HCT116 (cell line): ENCODE data around the gene SND1. TPM values are rescaled to one million over a fixed set of nuclear protein-coding genes. Genes with fewer than 3 reads are reported as not detected.

Experiments used
- ATAC-seq: fragments of 200-7000 bp; cut with Tn5 transposase; 2 replicates; pipeline ENCODE4 v1.9.1; 2020; ENCODE audit warnings: mild to moderate bottlenecking, moderate library complexity
- BruUV-seq: library from RNA; stranded (reverse); fragments of 400-500 nt; replicated peaks from 2 replicates; lab custom pipeline; 2021; lab: Mats Ljungman, UMichigan
- CTCF ChIA-PET: fragments of 300-600 bp; sonication (Branson Sonifier 250); formaldehyde crosslinking; loops from one replicate; lab custom pipeline; 2021; ENCODE audit warnings: antibody characterized with exemption; lab: Charles Lee
- POLR2A ChIA-PET: fragments of 300-600, 350-600 bp; sonication (Branson Sonifier 250); formaldehyde crosslinking; loops from one replicate; lab custom pipeline; 2021; ENCODE audit warnings: antibody characterized with exemption; lab: Charles Lee
- RAD21 ChIA-PET, 2 experiments: fragments of 300-600 bp; sonication (Branson Sonifier 250); formaldehyde crosslinking; loops; one replicate each; lab custom pipeline; 2023; ENCODE audit warnings: low total read pairs in 2 of 2; ENCODE audit not compliant: uncharacterized antibody in 2 of 2, unreplicated experiment in 2 of 2, low non-redundant PET in 1 of 2; lab: Charles Lee
- DNase-seq: peaks from one replicate; pipeline ENCODE4 v3.0.0-alpha.2; 2010; ENCODE audit warnings: low read depth, low spot score
- H2AFZ ChIP-seq: fragments of 200-600 bp; shearing (Covaris generic), sonication (generic); 2 replicates; pipeline ENCODE4 v1.6.1; 2017; ENCODE audit warnings: low read depth, mixed run types, mixed read lengths, antibody characterized with exemption, low read length; ENCODE audit not compliant: poor library complexity, severe bottlenecking
- H3K27ac ChIP-seq: 2 replicates; pipeline ENCODE4 v1.5.1; 2012; ENCODE audit warnings: low read depth, low read length
- H3K27me3 ChIP-seq: fragments of 200-600 bp; sonication (generic); 2 replicates; pipeline ENCODE4 v1.6.1; 2016; ENCODE audit warnings: mixed run types, low read length, mixed read lengths; ENCODE audit not compliant: insufficient read depth
- H3K36me3 ChIP-seq, 2 experiments: fragments of 200-500 bp in 1 of 2; fragments of 200-600 bp in 1 of 2; sonication (Bioruptor generic) in 1 of 2; sonication (generic) in 1 of 2; 2 replicates each; pipeline versions ENCODE4 v1.5.1 to v1.6.1; 2014 to 2016; ENCODE audit warnings: low read length in 2 of 2, inconsistent platforms in 1 of 2, mixed read lengths in 1 of 2, mixed run types in 1 of 2; ENCODE audit not compliant: insufficient read depth in 2 of 2, control insufficient read depth in 1 of 2
- H3K4me1 ChIP-seq, 2 experiments: fragments of 200-600 bp in 1 of 2; sonication (generic) in 1 of 2; 2 replicates each; pipeline versions ENCODE4 v1.5.1 to v1.6.1; 2012 to 2017; ENCODE audit warnings: low read length in 2 of 2, inconsistent platforms in 1 of 2, mild to moderate bottlenecking in 1 of 2, mixed read lengths in 1 of 2, mixed run types in 1 of 2, moderate library complexity in 1 of 2; ENCODE audit not compliant: insufficient read depth in 2 of 2, control insufficient read depth in 1 of 2
- H3K4me2 ChIP-seq: fragments of 200-600 bp; sonication (generic); 2 replicates; pipeline ENCODE4 v1.6.1; 2017; ENCODE audit warnings: mixed run types, low read length, mixed read lengths
- H3K4me3 ChIP-seq, 2 experiments: fragments of 200-600 bp in 1 of 2; sonication (generic) in 1 of 2; replicated peaks in 1 of 2; 2 replicates each; pipeline ENCODE4 v1.5.1; 2011 to 2016; ENCODE audit warnings: low read length in 2 of 2, control low read depth in 1 of 2, low read depth in 1 of 2, mild to moderate bottlenecking in 1 of 2, mixed read lengths in 1 of 2, mixed run types in 1 of 2
- H3K79me2 ChIP-seq: fragments of 200-600 bp; sonication (generic); 2 replicates; pipeline ENCODE4 v1.6.1; 2017; ENCODE audit warnings: mild to moderate bottlenecking, mixed run types, low read length, moderate library complexity, mixed read lengths; ENCODE audit not compliant: insufficient read depth
- H3K9ac ChIP-seq: fragments of 200-600 bp; sonication (generic); 2 replicates; pipeline ENCODE4 v1.6.1; 2016; ENCODE audit warnings: low read length, mixed read lengths
- H3K9me2 ChIP-seq: fragments of 200-600 bp; sonication (generic), shearing (Covaris generic); 2 replicates; pipeline ENCODE4 v1.6.1; 2017; ENCODE audit warnings: mixed run types, mild to moderate bottlenecking, moderate library complexity; ENCODE audit not compliant: insufficient read depth
- H3K9me3 ChIP-seq, 2 experiments: fragments of 200-500 bp in 1 of 2; fragments of 200-600 bp in 1 of 2; sonication (Bioruptor generic) in 1 of 2; sonication (generic) in 1 of 2; 2 replicates each; pipeline ENCODE4 v1.6.1; 2014 to 2017; ENCODE audit warnings: low read length in 2 of 2, mixed read lengths in 2 of 2, inconsistent platforms in 1 of 2, low read depth in 1 of 2, mild to moderate bottlenecking in 1 of 2, mixed run types in 1 of 2, moderate library complexity in 1 of 2; ENCODE audit not compliant: control insufficient read depth in 1 of 2, insufficient read depth in 1 of 2
- H4K20me1 ChIP-seq: fragments of 200-600 bp; sonication (generic), shearing (Covaris generic); 2 replicates; pipeline ENCODE4 v1.6.1; 2017; ENCODE audit warnings: mixed run types, mild to moderate bottlenecking, moderate library complexity; ENCODE audit not compliant: insufficient read depth
- CBX3 ChIP-seq: IDR thresholded peaks from 2 replicates; pipeline ENCODE4 v1.6.1; 2012; ENCODE audit warnings: low read depth
- CEBPB ChIP-seq: IDR thresholded peaks from 2 replicates; pipeline ENCODE4 v1.6.1; 2012; ENCODE audit warnings: low read depth
- EGR1 ChIP-seq: IDR thresholded peaks from 2 replicates; pipeline ENCODE4 v1.6.1; 2012; ENCODE audit warnings: low read depth
- FOSL1 ChIP-seq: IDR thresholded peaks from 2 replicates; pipeline ENCODE4 v1.6.1; 2012; ENCODE audit warnings: low read depth
- JUND ChIP-seq: IDR thresholded peaks from 2 replicates; pipeline ENCODE4 v1.6.1; 2012
- POLR2A ChIP-seq: IDR thresholded peaks from 2 replicates; pipeline ENCODE4 v1.7.0; 2011; ENCODE audit warnings: borderline replicate concordance; ENCODE audit not compliant: insufficient read depth, insufficient read length; ENCODE audit errors: extremely low read depth
- POLR2AphosphoS5 ChIP-seq: IDR thresholded peaks from 2 replicates; pipeline ENCODE4 v1.6.1; 2011; ENCODE audit warnings: mild to moderate bottlenecking, low read depth, low read length, moderate library complexity
- RAD21 ChIP-seq: IDR thresholded peaks from 2 replicates; pipeline ENCODE4 v1.6.1; 2012; ENCODE audit warnings: low read depth, mild to moderate bottlenecking
- REST ChIP-seq: IDR thresholded peaks from 2 replicates; pipeline ENCODE4 v1.6.1; 2012; ENCODE audit warnings: low read depth
- SIN3A ChIP-seq: IDR thresholded peaks from 2 replicates; pipeline ENCODE4 v1.6.1; 2012; ENCODE audit warnings: low read depth
- SP1 ChIP-seq: IDR thresholded peaks from 2 replicates; pipeline ENCODE4 v1.6.1; 2012; ENCODE audit warnings: low read depth
- TCF7L2 ChIP-seq: IDR thresholded peaks from 2 replicates; pipeline ENCODE4 v1.7.0; 2011; ENCODE audit warnings: borderline replicate concordance, inconsistent platforms; ENCODE audit not compliant: insufficient read depth, insufficient read length; ENCODE audit errors: extremely low read depth
- YY1 ChIP-seq: IDR thresholded peaks from 2 replicates; pipeline ENCODE4 v1.6.1; 2011; ENCODE audit warnings: low read length, low read depth, moderate library complexity, mild to moderate bottlenecking; ENCODE audit not compliant: insufficient replicate concordance; ENCODE audit errors: extremely low read depth
- ZBTB33 ChIP-seq: IDR thresholded peaks from 2 replicates; pipeline ENCODE4 v1.6.1; 2011; ENCODE audit warnings: mild to moderate bottlenecking, low read length, moderate library complexity; ENCODE audit not compliant: insufficient replicate concordance; ENCODE audit errors: extremely low read depth
- ZFX ChIP-seq: fragments of 450-650 bp; IDR thresholded peaks from 2 replicates; pipeline ENCODE4 v1.6.1; 2017
- ZNF274 ChIP-seq: fragments of 200-500 bp; sonication (Bioruptor generic); IDR thresholded peaks from 2 replicates; pipeline ENCODE4 v1.6.1; 2014; ENCODE audit warnings: mild to moderate bottlenecking, low read depth, low read length, inconsistent platforms
- intact Hi-C: fragments of 100-400 bp; cut with micrococcal nuclease; formaldehyde crosslinking; loops from 2 replicates; pipeline ENCODE4 v1.10.0; 2022
- total RNA-seq: library from RNA; stranded (reverse); gene quantifications from one replicate; pipeline ENCODE4 v1.2.1, GENCODE V29; 2021; ENCODE audit not compliant: unreplicated experiment

Gene SND1
- total RNA-seq, 1 experiment from 2014 or later, result 169 TPM

- DNase-seq, result no peak
- ATAC-seq, result no peak
- Histone ChIP-seq H4K20me1 (peaks cover 47% of the 10 kb centered on the region; the same call in 1 of the 2 replicates), H3K27ac (no peak overlapping the region), H3K36me3 (peaks cover 22 to 26% of the 10 kb centered on the region in 2 experiments; a peak in 3 of 4 replicates), H3K9me3 (no peaks in the 10 kb centered on the region), H3K4me3 (no peak overlapping the region), H2AFZ (no peak overlapping the region), H3K79me2 (peaks cover 88% of the 10 kb centered on the region), H3K9ac (no peak overlapping the region), H3K4me1 (peaks cover 16 to 22% of the 10 kb centered on the region in 2 experiments), H3K4me2 (no peak overlapping the region), H3K27me3 (no peaks in the 10 kb centered on the region), H3K9me2 (no peaks in the 10 kb centered on the region)
- POLR2A ChIA-PET, result no interaction called here
- CTCF ChIA-PET, result no interaction called here
- RAD21 ChIA-PET, result no interaction called here
- BruUV-seq, result no TSS peak
- TF ChIP-seq RAD21 (no peak), YY1 (no peak), ZFX (no peak), CBX3 (no peak), FOSL1 (no peak), EGR1 (no peak), SIN3A (no peak), ZNF274 (no peak), JUND (no peak), CEBPB (no peak), REST (no peak), POLR2AphosphoS5 (no peak), SP1 (no peak), ZBTB33 (no peak), TCF7L2 (no peak), POLR2A (no peak)
- intact Hi-C loops, result no loop called here
These were observed 3.7 kb downstream of the SND1 start for GRCh38 chr7:127655720-127656119.
